ENCODE data around the gene MTG2. TPM values are rescaled to one million over a fixed set of nuclear protein-coding genes. Genes with fewer than 3 reads are reported as not detected.

The MTG2 gene
- total and polyA plus RNA-seq, 2 of the 13 experiments (the other 11 are each of a cell fraction or from before 2014, with no cell fraction given): 20.4 to 37.8 TPM

GRCh38 chr20:62198931-62199330 lies 16.1 kb downstream of the MTG2 start:
- H3K36me3 ChIP-seq (replicated peaks in 1 of 2; ENCODE audit: control insufficient read depth in 1 of 2, insufficient read depth in 2 of 2, low read length in 2 of 2): peaks cover 39 to 61% of the 10 kb centered on the region in 2 experiments
- intact Hi-C loops (cut with micrococcal nuclease; ENCODE audit: unreplicated experiment) (no loop called here), in situ Hi-C loops (cut with HindIII; ENCODE audit: extremely low pct_ligation_motif_present, low pct_unique_long_range_greater_than_20kb) (no loop called here)
- no peak overlapping the region for H3K9ac ChIP-seq (ENCODE audit: insufficient read depth, low read depth, low read length)
- no peak for FAIRE-seq
- no TSS peak for BruUV-seq (replicated peaks)
- 99% methylated on average over 18 of the region's 18 CpGs for WGBS (ENCODE audit: low lambda C conversion rate)
- H4K20me1 ChIP-seq (ENCODE audit: insufficient read depth, low read length): no peaks in the 10 kb centered on the region
- H2AFZ ChIP-seq (ENCODE audit: low read length): no peak overlapping the region
- TF ChIP-seq CEBPG (CRISPR knock-in tag; IDR thresholded peaks at IDR 0.05) (no peak), MYC (CRISPR knock-in tag; IDR thresholded peaks at IDR 0.05; ENCODE audit: borderline replicate concordance) (0 out of 2 replicates have a peak, but pooled peaks have one; percentile 2)
- H3K4me3 ChIP-seq (replicated peaks in 1 of 3; ENCODE audit: insufficient read depth in 1 of 3, low read depth in 2 of 3, low read length in 3 of 3): no peak overlapping the region
- H3K4me2 ChIP-seq (ENCODE audit: low read depth, low read length): no peak overlapping the region
- no peaks in the 10 kb centered on the region for H3K4me1 ChIP-seq (ENCODE audit: insufficient read depth, low read length)
- no peak for DNase-seq (ENCODE audit: low spot score)
- no peaks in the 10 kb centered on the region for H3K9me3 ChIP-seq (ENCODE audit: low read length)
- no peaks in the 10 kb centered on the region for H3K27me3 ChIP-seq (ENCODE audit: control insufficient read depth in 1 of 2, insufficient read depth in 2 of 2, low read length in 2 of 2)
- H3K79me2 ChIP-seq (ENCODE audit: insufficient read depth, low read length): peaks cover 2% of the 10 kb centered on the region
- ATAC-seq: no peak
- H3K27ac ChIP-seq (ENCODE audit: extremely low read length, insufficient read depth, low read length): no peak overlapping the region
- ChIA-PET CTCF (ENCODE audit: low intra/inter-chr PET ratio, low total read pairs) (no interaction called here), POLR2A (no interaction called here)

- no peak overlapping the region for H3K4me3 ChIP-seq (replicated peaks in 1 of 3; ENCODE audit: insufficient read depth in 1 of 3, low read depth in 2 of 3, low read length in 3 of 3)
- BruUV-seq (replicated peaks): no TSS peak
- H4K20me1 ChIP-seq (ENCODE audit: insufficient read depth, low read length): no peaks in the 10 kb centered on the region
- ChIA-PET CTCF (ENCODE audit: low intra/inter-chr PET ratio, low total read pairs) (no interaction called here), POLR2A (no interaction called here)
- H3K4me1 ChIP-seq (ENCODE audit: insufficient read depth, low read length): no peaks in the 10 kb centered on the region
- DNase-seq (ENCODE audit: low spot score) (no peak), ATAC-seq (no peak), FAIRE-seq (no peak)
- WGBS (ENCODE audit: low lambda C conversion rate): 95% methylated on average over 32 of the region's 38 CpGs
- no peak overlapping the region for H2AFZ ChIP-seq (ENCODE audit: low read length)
- intact Hi-C loops (cut with micrococcal nuclease; ENCODE audit: unreplicated experiment) (no loop called here), in situ Hi-C loops (cut with HindIII; ENCODE audit: extremely low pct_ligation_motif_present, low pct_unique_long_range_greater_than_20kb) (no loop called here)
- no peak overlapping the region for H3K4me2 ChIP-seq (ENCODE audit: low read depth, low read length)
- no peak overlapping the region for H3K27ac ChIP-seq (ENCODE audit: extremely low read length, insufficient read depth, low read length)
- no peaks in the 10 kb centered on the region for H3K79me2 ChIP-seq (ENCODE audit: insufficient read depth, low read length)
- peaks cover 35 to 57% of the 10 kb centered on the region in 2 experiments for H3K36me3 ChIP-seq (replicated peaks in 1 of 2; ENCODE audit: control insufficient read depth in 1 of 2, insufficient read depth in 2 of 2, low read length in 2 of 2)
- H3K9ac ChIP-seq (ENCODE audit: insufficient read depth, low read depth, low read length): no peak overlapping the region
- 0 out of 2 replicates have a peak, but pooled peaks have one; percentile 19 for TF ChIP-seq RBFOX2 (IDR thresholded peaks at IDR 0.05; ENCODE audit: low read depth, low read length)
- TF ChIP-seq JUNB (CRISPR knock-in tag; IDR thresholded peaks at IDR 0.05; ENCODE audit: borderline replicate concordance): no peak
- peak; percentile 12 for TF ChIP-seq AGO1 (IDR thresholded peaks at IDR 0.05; ENCODE audit: low read depth, low read length, poor library complexity, severe bottlenecking)
- H3K27me3 ChIP-seq (ENCODE audit: control insufficient read depth in 1 of 2, insufficient read depth in 2 of 2, low read length in 2 of 2): no peaks in the 10 kb centered on the region
- no peaks in the 10 kb centered on the region for H3K9me3 ChIP-seq (ENCODE audit: low read length)
These were observed 17.8 kb downstream of the MTG2 start for GRCh38 chr20:62200491-62201172.

Data from HepG2 (cell line).